GM20431 (cell line): ENCODE data around the gene CFAP45.

Experiments
- in situ Hi-C: fragments of 300-500 bp; cut with MseI, MboI; formaldehyde crosslinking; loops from one replicate; pipeline ENCODE4 v1.15.0; 2020; ENCODE audit warnings: low sequenced_read_pairs; ENCODE audit not compliant: unreplicated experiment

CFAP45 gene

GRCh38 chr1:159832309-159832708 lies 67.7 kb downstream of the CFAP45 start:
- in situ Hi-C loops = no loop called here

GRCh38 chr1:159831412-159832141 lies 68.4 kb downstream of the CFAP45 start:
- in situ Hi-C loops = no loop called here

- in situ Hi-C loops = no loop called here
Measured at GRCh38 chr1:159830722-159831121, 69.2 kb downstream of the CFAP45 start.

- in situ Hi-C loops = no loop called here
Measured at GRCh38 chr1:159829822-159830465, 70.0 kb downstream of the CFAP45 start.

GRCh38 chr1:159829273-159829634 lies 70.7 kb downstream of the CFAP45 start:
- in situ Hi-C loops = no loop called here

GRCh38 chr1:159828581-159829272 lies 71.2 kb downstream of the CFAP45 start:
- in situ Hi-C loops = no loop called here

GRCh38 chr1:159828176-159828575 lies 71.8 kb downstream of the CFAP45 start:
- in situ Hi-C loops = no loop called here

- in situ Hi-C loops = no loop called here
Measured at GRCh38 chr1:159827549-159827948, 72.4 kb downstream of the CFAP45 start.

GRCh38 chr1:159827102-159827490 lies 72.9 kb downstream of the CFAP45 start:
- in situ Hi-C loops = no loop called here

- in situ Hi-C loops = no loop called here
Measured at GRCh38 chr1:159826441-159827101, 73.4 kb downstream of the CFAP45 start, which contains the start of gene SLAMF8. Gene SLAMF8, plus strand, starts transcription at chr1:159826873. Its CDS starts 26 bp downstream, at chr1:159826899.

GRCh38 chr1:159825564-159825963 lies 74.4 kb downstream of the CFAP45 start:
- in situ Hi-C loops = no loop called here

- in situ Hi-C loops = no loop called here
Measured at GRCh38 chr1:159823406-159823805, 76.6 kb downstream of the CFAP45 start.
